ENCODE results near the gene FKRP. TPM values are rescaled to one million over a fixed set of nuclear protein-coding genes. Genes with fewer than 3 reads are reported as not detected.

FKRP gene
- total and polyA plus RNA-seq, 2 of the 13 experiments (the other 11 are each of a cell fraction or from before 2014, with no cell fraction given), result 7.3 to 9.8 TPM

DNA sequence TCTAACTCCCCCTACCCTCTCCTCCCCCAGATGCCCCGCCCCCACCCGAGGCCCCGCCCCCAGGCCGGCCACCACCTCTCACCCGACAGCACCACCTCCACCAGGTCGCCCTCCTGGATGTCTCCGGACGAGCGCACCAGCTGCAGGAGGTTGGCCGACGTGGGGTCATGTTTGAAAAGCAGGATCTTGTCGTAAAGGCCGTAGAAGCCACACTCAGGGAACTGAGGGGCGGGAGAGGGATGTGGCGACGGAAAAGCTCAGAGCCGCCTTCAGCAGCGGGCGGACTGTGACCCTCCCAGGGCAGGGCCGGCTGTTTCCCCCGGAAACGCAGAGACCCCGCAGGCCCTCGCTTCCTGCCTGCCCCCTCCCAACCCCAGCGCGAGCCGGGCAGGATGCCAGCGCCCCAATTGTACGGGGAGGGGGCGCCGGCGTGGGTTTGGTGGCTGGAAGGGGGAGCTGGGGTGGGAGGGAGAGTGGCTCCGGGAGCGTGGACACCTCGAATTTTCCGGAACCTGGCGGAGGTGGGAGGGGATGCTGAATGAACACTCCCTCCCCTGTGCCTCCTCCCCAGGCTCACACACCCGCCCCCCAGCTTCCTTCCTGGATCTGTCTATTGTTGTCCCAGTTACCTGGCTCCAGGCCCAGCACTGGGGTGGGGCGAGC is 31.9 kb upstream of the FKRP start (continued):
- TF ChIP-seq PTBP1 (IDR thresholded peaks at IDR 0.05; ENCODE audit: low read depth, low read length, poor library complexity, severe bottlenecking), result no peak
- TF ChIP-seq ZKSCAN1 (IDR thresholded peaks at IDR 0.05; ENCODE audit: low read length), result no peak
- TF ChIP-seq, protein P1, sequence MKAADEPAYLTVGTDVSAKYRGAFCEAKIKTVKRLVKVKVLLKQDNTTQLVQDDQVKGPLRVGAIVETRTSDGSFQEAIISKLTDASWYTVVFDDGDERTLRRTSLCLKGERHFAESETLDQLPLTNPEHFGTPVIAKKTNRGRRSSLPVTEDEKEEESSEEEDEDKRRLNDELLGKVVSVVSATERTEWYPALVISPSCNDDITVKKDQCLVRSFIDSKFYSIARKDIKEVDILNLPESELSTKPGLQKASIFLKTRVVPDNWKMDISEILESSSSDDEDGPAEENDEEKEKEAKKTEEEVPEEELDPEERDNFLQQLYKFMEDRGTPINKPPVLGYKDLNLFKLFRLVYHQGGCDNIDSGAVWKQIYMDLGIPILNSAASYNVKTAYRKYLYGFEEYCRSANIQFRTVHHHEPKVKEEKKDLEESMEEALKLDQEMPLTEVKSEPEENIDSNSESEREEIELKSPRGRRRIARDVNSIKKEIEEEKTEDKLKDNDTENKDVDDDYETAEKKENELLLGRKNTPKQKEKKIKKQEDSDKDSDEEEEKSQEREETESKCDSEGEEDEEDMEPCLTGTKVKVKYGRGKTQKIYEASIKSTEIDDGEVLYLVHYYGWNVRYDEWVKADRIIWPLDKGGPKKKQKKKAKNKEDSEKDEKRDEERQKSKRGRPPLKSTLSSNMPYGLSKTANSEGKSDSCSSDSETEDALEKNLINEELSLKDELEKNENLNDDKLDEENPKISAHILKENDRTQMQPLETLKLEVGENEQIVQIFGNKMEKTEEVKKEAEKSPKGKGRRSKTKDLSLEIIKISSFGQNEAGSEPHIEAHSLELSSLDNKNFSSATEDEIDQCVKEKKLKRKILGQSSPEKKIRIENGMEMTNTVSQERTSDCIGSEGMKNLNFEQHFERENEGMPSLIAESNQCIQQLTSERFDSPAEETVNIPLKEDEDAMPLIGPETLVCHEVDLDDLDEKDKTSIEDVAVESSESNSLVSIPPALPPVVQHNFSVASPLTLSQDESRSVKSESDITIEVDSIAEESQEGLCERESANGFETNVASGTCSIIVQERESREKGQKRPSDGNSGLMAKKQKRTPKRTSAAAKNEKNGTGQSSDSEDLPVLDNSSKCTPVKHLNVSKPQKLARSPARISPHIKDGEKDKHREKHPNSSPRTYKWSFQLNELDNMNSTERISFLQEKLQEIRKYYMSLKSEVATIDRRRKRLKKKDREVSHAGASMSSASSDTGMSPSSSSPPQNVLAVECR (CRISPR knock-in tag; IDR thresholded peaks at IDR 0.05; ENCODE audit: borderline replicate concordance), result peak; percentile 74; the same call in 1 of the 2 replicates
- 0 out of 2 replicates have a peak, but pooled peaks have one; percentile 38 for TF ChIP-seq ZNF225 (CRISPR knock-in tag; IDR thresholded peaks at IDR 0.05)
- no peak for TF ChIP-seq TCF7 (IDR thresholded peaks at IDR 0.05; ENCODE audit: low read depth)
- TF ChIP-seq ZNF564 (CRISPR knock-in tag; IDR thresholded peaks at IDR 0.05), result no peak
- TF ChIP-seq, protein P2, sequence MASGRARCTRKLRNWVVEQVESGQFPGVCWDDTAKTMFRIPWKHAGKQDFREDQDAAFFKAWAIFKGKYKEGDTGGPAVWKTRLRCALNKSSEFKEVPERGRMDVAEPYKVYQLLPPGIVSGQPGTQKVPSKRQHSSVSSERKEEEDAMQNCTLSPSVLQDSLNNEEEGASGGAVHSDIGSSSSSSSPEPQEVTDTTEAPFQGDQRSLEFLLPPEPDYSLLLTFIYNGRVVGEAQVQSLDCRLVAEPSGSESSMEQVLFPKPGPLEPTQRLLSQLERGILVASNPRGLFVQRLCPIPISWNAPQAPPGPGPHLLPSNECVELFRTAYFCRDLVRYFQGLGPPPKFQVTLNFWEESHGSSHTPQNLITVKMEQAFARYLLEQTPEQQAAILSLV (CRISPR knock-in tag; IDR thresholded peaks at IDR 0.05; ENCODE audit: borderline replicate concordance), result peak; percentile 33; the same call in 1 of the 2 replicates
- TF ChIP-seq, protein P3, sequence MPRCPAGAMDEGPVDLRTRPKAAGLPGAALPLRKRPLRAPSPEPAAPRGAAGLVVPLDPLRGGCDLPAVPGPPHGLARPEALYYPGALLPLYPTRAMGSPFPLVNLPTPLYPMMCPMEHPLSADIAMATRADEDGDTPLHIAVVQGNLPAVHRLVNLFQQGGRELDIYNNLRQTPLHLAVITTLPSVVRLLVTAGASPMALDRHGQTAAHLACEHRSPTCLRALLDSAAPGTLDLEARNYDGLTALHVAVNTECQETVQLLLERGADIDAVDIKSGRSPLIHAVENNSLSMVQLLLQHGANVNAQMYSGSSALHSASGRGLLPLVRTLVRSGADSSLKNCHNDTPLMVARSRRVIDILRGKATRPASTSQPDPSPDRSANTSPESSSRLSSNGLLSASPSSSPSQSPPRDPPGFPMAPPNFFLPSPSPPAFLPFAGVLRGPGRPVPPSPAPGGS (CRISPR knock-in tag; IDR thresholded peaks at IDR 0.05), result no peak
- TF ChIP-seq ZNF280B (CRISPR knock-in tag; IDR thresholded peaks at IDR 0.05; ENCODE audit: borderline replicate concordance), result no peak
- no peak for TF ChIP-seq ZNF546 (CRISPR knock-in tag; conservative IDR thresholded peaks at IDR 0.05)
- peak; percentile 13; the same call in 1 of the 2 replicates for TF ChIP-seq GATAD2A (CRISPR knock-in tag; IDR thresholded peaks at IDR 0.05)
- no peak for TF ChIP-seq RFX1 (IDR thresholded peaks at IDR 0.05)
- peak; percentile 49; the same call in 1 of the 2 replicates for TF ChIP-seq GATAD1 (CRISPR knock-in tag; IDR thresholded peaks at IDR 0.05)
- no peak for TF ChIP-seq ARNTL (CRISPR knock-in tag; IDR thresholded peaks at IDR 0.05)
- no peak for TF ChIP-seq RAD21 (CRISPR knock-in tag; IDR thresholded peaks at IDR 0.05)
- TF ChIP-seq HIVEP1 (CRISPR knock-in tag; IDR thresholded peaks at IDR 0.05), result no peak
- TF ChIP-seq RBM39 (IDR thresholded peaks at IDR 0.05; ENCODE audit: low read depth, low read length, poor library complexity, severe bottlenecking), result no peak
- TF ChIP-seq HNF4G (IDR thresholded peaks at IDR 0.05; ENCODE audit: borderline replicate concordance, low read depth, low read length), result no peak
- no peak; the same call in 1 of the 2 replicates for TF ChIP-seq HNF4G (CRISPR knock-in tag; IDR thresholded peaks at IDR 0.05; ENCODE audit: borderline replicate concordance, low read depth)
- TF ChIP-seq, protein P4, sequence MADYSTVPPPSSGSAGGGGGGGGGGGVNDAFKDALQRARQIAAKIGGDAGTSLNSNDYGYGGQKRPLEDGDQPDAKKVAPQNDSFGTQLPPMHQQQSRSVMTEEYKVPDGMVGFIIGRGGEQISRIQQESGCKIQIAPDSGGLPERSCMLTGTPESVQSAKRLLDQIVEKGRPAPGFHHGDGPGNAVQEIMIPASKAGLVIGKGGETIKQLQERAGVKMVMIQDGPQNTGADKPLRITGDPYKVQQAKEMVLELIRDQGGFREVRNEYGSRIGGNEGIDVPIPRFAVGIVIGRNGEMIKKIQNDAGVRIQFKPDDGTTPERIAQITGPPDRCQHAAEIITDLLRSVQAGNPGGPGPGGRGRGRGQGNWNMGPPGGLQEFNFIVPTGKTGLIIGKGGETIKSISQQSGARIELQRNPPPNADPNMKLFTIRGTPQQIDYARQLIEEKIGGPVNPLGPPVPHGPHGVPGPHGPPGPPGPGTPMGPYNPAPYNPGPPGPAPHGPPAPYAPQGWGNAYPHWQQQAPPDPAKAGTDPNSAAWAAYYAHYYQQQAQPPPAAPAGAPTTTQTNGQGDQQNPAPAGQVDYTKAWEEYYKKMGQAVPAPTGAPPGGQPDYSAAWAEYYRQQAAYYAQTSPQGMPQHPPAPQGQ (CRISPR knock-in tag; IDR thresholded peaks at IDR 0.05; ENCODE audit: borderline replicate concordance), result no peak
